HG02884 (cell line): ENCODE data around the gene DIP2C.
"Not testable (repeated sequence)": the region's sequence is repeated elsewhere in the genome, so short reads cannot be mapped to it uniquely, and the experiment has no call there.

Experiments used
- ATAC-seq: cut with Tn5 transposase; IDR thresholded peaks from one replicate; pipeline ENCODE4 v1.9.1; 2021; ENCODE audit warnings: mild to moderate bottlenecking, moderate library complexity; ENCODE audit not compliant: unreplicated experiment

The DIP2C gene

GRCh38 chr10:700183-700582 is 10.7 kb upstream of the DIP2C start:
- not testable (repeated sequence) for ATAC-seq

GRCh38 chr10:697097-697875 is 7.8 kb upstream of the DIP2C start:
- no peak for ATAC-seq

GRCh38 chr10:695396-695795 is 5.9 kb upstream of the DIP2C start:
- no peak for ATAC-seq

GRCh38 chr10:693506-693905 is 4.0 kb upstream of the DIP2C start:
- ATAC-seq, result no peak

GRCh38 chr10:692682-693351 is 3.3 kb upstream of the DIP2C start:
- no peak for ATAC-seq

GRCh38 chr10:691216-691615 is 1.7 kb upstream of the DIP2C start:
- ATAC-seq, result no peak

GRCh38 chr10:690372-691161 is 1.1 kb upstream of the DIP2C start:
- no peak for ATAC-seq

- ATAC-seq, result no peak
These were observed 382 bp downstream of the DIP2C start for GRCh38 chr10:689121-689451.

- ATAC-seq, result no peak
These were observed 952 bp downstream of the DIP2C start for GRCh38 chr10:688312-689120.

GRCh38 chr10:687583-688311 is 1.7 kb downstream of the DIP2C start:
- ATAC-seq, result no peak

GRCh38 chr10:686155-686931 is 3.1 kb downstream of the DIP2C start:
- ATAC-seq, result no peak

- no peak for ATAC-seq
These were observed 3.9 kb downstream of the DIP2C start for GRCh38 chr10:685613-686012.

- no peak for ATAC-seq
These were observed 5.9 kb downstream of the DIP2C start for GRCh38 chr10:683448-684071.

- no peak for ATAC-seq
These were observed 6.5 kb downstream of the DIP2C start for GRCh38 chr10:682931-683447.

- ATAC-seq, result no peak
These were observed 7.7 kb downstream of the DIP2C start for GRCh38 chr10:681670-682318.

- no peak for ATAC-seq
These were observed 8.7 kb downstream of the DIP2C start for GRCh38 chr10:680745-681144.

GRCh38 chr10:680146-680545 is 9.3 kb downstream of the DIP2C start:
- ATAC-seq, result no peak

GRCh38 chr10:679556-679955 is 9.9 kb downstream of the DIP2C start:
- ATAC-seq, result no peak

GRCh38 chr10:678662-679005 is 10.8 kb downstream of the DIP2C start:
- not testable (repeated sequence) for ATAC-seq
